DND-41 (cell line): ENCODE measurements around the gene CYP27C1.
"Not testable (repeated sequence)": the region's sequence is repeated elsewhere in the genome, so short reads cannot be mapped to it uniquely, and the experiment has no call there.

ENCODE experiments used
- EZH2 ChIP-seq: IDR thresholded peaks from 3 replicates; pipeline ENCODE4 v1.6.1; 2012; ENCODE audit warnings: borderline replicate concordance, low read depth, mild to moderate bottlenecking, moderate library complexity, low read length, inconsistent platforms; ENCODE audit not compliant: severe bottlenecking
- TF ChIP-seq, protein P1 (sequence below): IDR thresholded peaks from 2 replicates; pipeline ENCODE4 v1.5.1; 2012; ENCODE audit warnings: borderline replicate concordance, low read length, moderate library complexity, mild to moderate bottlenecking; ENCODE audit not compliant: poor library complexity, severe bottlenecking; ENCODE audit errors: extremely low read depth

DNA sequence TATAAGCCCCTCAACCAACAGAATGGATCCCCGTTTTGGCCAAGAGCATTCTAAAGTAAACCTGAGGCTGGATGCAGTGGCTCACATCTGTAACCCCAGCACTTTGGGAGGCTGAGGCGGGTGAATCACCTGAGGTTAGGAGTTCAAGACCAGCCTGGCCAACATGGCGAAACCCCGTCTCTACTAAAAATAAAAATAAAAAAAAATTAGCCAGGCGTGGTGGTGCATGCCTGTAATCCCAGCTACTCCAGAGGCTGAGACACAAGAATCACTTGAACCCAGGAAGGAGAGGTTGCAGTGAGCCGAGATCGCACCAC, 57.1 kb downstream of the CYP27C1 start:
- TF ChIP-seq, protein P1, sequence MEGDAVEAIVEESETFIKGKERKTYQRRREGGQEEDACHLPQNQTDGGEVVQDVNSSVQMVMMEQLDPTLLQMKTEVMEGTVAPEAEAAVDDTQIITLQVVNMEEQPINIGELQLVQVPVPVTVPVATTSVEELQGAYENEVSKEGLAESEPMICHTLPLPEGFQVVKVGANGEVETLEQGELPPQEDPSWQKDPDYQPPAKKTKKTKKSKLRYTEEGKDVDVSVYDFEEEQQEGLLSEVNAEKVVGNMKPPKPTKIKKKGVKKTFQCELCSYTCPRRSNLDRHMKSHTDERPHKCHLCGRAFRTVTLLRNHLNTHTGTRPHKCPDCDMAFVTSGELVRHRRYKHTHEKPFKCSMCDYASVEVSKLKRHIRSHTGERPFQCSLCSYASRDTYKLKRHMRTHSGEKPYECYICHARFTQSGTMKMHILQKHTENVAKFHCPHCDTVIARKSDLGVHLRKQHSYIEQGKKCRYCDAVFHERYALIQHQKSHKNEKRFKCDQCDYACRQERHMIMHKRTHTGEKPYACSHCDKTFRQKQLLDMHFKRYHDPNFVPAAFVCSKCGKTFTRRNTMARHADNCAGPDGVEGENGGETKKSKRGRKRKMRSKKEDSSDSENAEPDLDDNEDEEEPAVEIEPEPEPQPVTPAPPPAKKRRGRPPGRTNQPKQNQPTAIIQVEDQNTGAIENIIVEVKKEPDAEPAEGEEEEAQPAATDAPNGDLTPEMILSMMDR = not testable (repeated sequence)
- not testable (repeated sequence) for TF ChIP-seq EZH2
